Spinal cord (tissue), 10 donors: ENCODE data around the gene TIAM1. TPM values are rescaled to one million over a fixed set of nuclear protein-coding genes. Genes with fewer than 3 reads are reported as not detected.

Source experiments
- DNase-seq, 6 donors: peaks; one replicate each; pipeline versions ENCODE4 v3.0.0 to v3.0.0-alpha.2; 2013 to 2015; ENCODE audit warnings: low spot score in 6 of 6, low read depth in 4 of 6
- H3K27ac ChIP-seq: one replicate; pipeline ENCODE4 v1.5.1; 2013; ENCODE audit warnings: low read depth, low read length, control low read depth
- H3K27me3 ChIP-seq: one replicate; pipeline ENCODE4 v1.6.1; 2013; ENCODE audit warnings: low read length; ENCODE audit not compliant: control insufficient read depth, insufficient read depth
- H3K36me3 ChIP-seq: one replicate; pipeline ENCODE4 v1.6.1; 2013; ENCODE audit warnings: low read length; ENCODE audit not compliant: control insufficient read depth, insufficient read depth
- H3K4me1 ChIP-seq: one replicate; pipeline ENCODE4 v1.6.1; 2013; ENCODE audit warnings: low read length; ENCODE audit not compliant: control insufficient read depth, insufficient read depth
- H3K4me3 ChIP-seq: one replicate; pipeline ENCODE4 v1.5.1; 2013; ENCODE audit warnings: low read depth, low read length, control low read depth
- H3K9me3 ChIP-seq: one replicate; pipeline ENCODE4 v1.6.1; 2013; ENCODE audit warnings: low read length; ENCODE audit not compliant: control insufficient read depth, insufficient read depth
- WGBS: methylation state at CpG from one replicate; pipeline ENCODE4 v1.1.5; 2013; ENCODE audit warnings: missing lambda C conversion rate; ENCODE audit not compliant: insufficient coverage; 5-methylcytosine and 5-hydroxymethylcytosine counted together
- long read RNA-seq, 4 donors: transcript quantifications; one replicate each; lab custom pipeline, GENCODE V29; 2026
- polyA plus RNA-seq, 2 donors: library from polyadenylated mRNA; unstranded; fragments of 120-200 nt; gene quantifications; one replicate each; pipeline ENCODE4 v1.2.1, GENCODE V29; 2013; ENCODE audit not compliant: insufficient read length in 2 of 2
- total RNA-seq, 2 donors: library from RNA; depleted of rRNA in 1 of 2; stranded (reverse); fragments of 120-200 nt in 1 of 2; fragments of >200 nt in 1 of 2; gene quantifications; one replicate each; pipeline versions ENCODE4 v1.2.3 to v1.2.4, GENCODE V29; 2013 to 2014
- donor health status: healthy.

Gene TIAM1, protein sequence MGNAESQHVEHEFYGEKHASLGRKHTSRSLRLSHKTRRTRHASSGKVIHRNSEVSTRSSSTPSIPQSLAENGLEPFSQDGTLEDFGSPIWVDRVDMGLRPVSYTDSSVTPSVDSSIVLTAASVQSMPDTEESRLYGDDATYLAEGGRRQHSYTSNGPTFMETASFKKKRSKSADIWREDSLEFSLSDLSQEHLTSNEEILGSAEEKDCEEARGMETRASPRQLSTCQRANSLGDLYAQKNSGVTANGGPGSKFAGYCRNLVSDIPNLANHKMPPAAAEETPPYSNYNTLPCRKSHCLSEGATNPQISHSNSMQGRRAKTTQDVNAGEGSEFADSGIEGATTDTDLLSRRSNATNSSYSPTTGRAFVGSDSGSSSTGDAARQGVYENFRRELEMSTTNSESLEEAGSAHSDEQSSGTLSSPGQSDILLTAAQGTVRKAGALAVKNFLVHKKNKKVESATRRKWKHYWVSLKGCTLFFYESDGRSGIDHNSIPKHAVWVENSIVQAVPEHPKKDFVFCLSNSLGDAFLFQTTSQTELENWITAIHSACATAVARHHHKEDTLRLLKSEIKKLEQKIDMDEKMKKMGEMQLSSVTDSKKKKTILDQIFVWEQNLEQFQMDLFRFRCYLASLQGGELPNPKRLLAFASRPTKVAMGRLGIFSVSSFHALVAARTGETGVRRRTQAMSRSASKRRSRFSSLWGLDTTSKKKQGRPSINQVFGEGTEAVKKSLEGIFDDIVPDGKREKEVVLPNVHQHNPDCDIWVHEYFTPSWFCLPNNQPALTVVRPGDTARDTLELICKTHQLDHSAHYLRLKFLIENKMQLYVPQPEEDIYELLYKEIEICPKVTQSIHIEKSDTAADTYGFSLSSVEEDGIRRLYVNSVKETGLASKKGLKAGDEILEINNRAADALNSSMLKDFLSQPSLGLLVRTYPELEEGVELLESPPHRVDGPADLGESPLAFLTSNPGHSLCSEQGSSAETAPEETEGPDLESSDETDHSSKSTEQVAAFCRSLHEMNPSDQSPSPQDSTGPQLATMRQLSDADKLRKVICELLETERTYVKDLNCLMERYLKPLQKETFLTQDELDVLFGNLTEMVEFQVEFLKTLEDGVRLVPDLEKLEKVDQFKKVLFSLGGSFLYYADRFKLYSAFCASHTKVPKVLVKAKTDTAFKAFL (N-terminal part only)
- total RNA-seq, result 10 to 100 TPM; 34.8 to 41.8 TPM
- polyA plus RNA-seq, result 10 to 100 TPM; 33.5 to 36.0 TPM
- long read RNA-seq, donor 1, full-length matches to known transcripts, result 1 of 1 reads
- long read RNA-seq, donor 1, partial matches to known transcripts, result 0 of 1 reads
- long read RNA-seq, donor 1, other reads (novel, unspliced or antisense), result 0 of 1 reads
- long read RNA-seq, donor 2, full-length matches to known transcripts, result 1 of 1 reads
- long read RNA-seq, donor 2, partial matches to known transcripts, result 0 of 1 reads
- long read RNA-seq, donor 2, other reads (novel, unspliced or antisense), result 0 of 1 reads
- long read RNA-seq, donor 3, partial matches to known transcripts, result 15 of 15 reads
- long read RNA-seq, donor 3, other reads (novel, unspliced or antisense), result 0 of 15 reads
- long read RNA-seq, donor 4, partial matches to known transcripts, result 0 of 1 reads
- long read RNA-seq, donor 4, other reads (novel, unspliced or antisense), result 0 of 1 reads

- under 1% methylated on average over 40 of the region's 49 CpGs for WGBS
- Histone ChIP-seq H3K4me1 (peaks cover 15% of the 10 kb centered on the region), H3K27me3 (peaks cover 25% of the 10 kb centered on the region), H3K27ac (peak within 1 kb of the TSS; percentile 30), H3K36me3 (no peaks in the 10 kb centered on the region), H3K9me3 (no peaks in the 10 kb centered on the region), H3K4me3 (peak within 1 kb of the TSS; percentile 63)
- DNase-seq, result peak in 4 of 6 donors; percentile 20 to 75 (median 51)
These were observed at the start of gene TIAM1 for GRCh38 chr21:31343680-31344480. TIAM1 (minus strand) TSS chr21:31344261; CDS start chr21:31266972, 77,289 bp downstream.

- peaks cover 6% of the 10 kb centered on the region for H3K4me1 ChIP-seq
- H3K36me3 ChIP-seq, result no peaks in the 10 kb centered on the region
- H3K9me3 ChIP-seq, result no peaks in the 10 kb centered on the region
- 89% methylated on average over 20 of the region's 20 CpGs for WGBS
- H3K27me3 ChIP-seq, result no peaks in the 10 kb centered on the region
- no peak overlapping the region for H3K27ac ChIP-seq
- H3K4me3 ChIP-seq, result no peak overlapping the region
- DNase-seq, result no peak
These were observed 43.6 kb upstream of the TIAM1 start for GRCh38 chr21:31387560-31388186.

DNA sequence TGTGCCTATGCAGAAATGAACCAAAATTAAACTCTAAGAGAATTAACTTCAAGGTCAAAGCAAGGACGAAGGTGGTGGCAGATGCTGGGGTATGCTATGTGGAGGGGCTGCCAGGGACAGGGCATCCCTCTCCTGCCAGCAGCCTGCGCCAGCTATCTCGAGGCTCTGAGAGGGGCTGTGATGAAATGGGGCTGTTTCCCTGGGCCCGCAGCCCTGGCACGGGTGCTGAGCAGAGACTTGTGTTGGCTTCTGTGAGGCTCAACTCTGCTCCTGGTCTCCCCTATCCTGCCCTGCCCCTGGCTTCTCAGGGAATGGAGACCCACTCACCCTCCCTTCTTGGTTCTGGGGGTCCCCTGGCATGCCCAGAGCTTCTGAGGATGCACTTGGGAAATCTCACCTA is 41.9 kb upstream of the TIAM1 start:
- H3K9me3 ChIP-seq, result no peaks in the 10 kb centered on the region
- H3K27me3 ChIP-seq, result no peaks in the 10 kb centered on the region
- H3K4me1 ChIP-seq, result peaks cover 6% of the 10 kb centered on the region
- WGBS, result 73% methylated on average over 5 of the region's 5 CpGs
- DNase-seq, result no peak
- no peak overlapping the region for H3K4me3 ChIP-seq
- no peak overlapping the region for H3K27ac ChIP-seq
- H3K36me3 ChIP-seq, result no peaks in the 10 kb centered on the region

DNA sequence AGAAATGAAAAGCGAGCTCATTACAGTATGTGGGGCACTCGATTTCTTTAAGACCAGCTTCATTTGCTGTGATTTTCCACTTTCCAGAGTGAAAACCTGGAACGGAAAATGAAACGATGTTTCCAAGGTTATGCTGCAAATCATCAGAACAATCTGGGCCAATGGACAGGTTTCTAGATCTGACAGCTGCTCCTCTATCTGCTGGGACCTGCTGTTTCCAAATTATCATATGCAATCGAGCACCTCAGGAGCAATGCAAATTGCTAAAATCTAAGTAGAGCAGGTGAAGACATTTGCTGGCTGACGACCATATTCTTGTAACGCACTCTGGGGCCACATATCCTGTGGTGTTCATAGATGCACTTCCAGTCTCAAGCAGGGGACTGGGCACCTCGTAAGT is 39.7 kb upstream of the TIAM1 start:
- peaks cover 6% of the 10 kb centered on the region for H3K4me1 ChIP-seq
- H3K4me3 ChIP-seq, result no peak overlapping the region
- peak in 1 of 6 donors; percentile 26 for DNase-seq
- WGBS, result 86% methylated on average over 7 of the region's 8 CpGs
- H3K36me3 ChIP-seq, result no peaks in the 10 kb centered on the region
- H3K9me3 ChIP-seq, result no peaks in the 10 kb centered on the region
- H3K27me3 ChIP-seq, result no peaks in the 10 kb centered on the region
- no peak overlapping the region for H3K27ac ChIP-seq

DNA sequence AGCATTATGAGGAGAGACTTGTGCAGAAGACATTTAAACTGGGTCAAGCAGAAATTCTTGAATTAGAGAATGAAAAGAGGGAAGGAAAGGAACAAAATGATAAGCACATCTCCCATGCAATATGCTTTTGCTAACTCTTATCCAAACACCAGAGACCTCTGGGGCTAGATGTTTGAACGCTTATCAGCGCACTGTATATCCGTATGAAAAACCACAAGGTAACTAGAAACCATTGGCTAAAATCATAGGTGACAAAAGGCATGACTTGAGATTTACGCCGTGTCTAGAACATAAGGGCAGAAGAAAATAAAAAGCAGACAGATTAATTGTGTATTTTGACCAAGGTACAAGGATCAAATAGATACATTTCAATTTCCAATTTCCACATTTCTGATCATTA is 38.0 kb upstream of the TIAM1 start:
- Histone ChIP-seq H3K27ac (no peak overlapping the region), H3K9me3 (no peaks in the 10 kb centered on the region), H3K4me1 (peaks cover 6% of the 10 kb centered on the region), H3K36me3 (no peaks in the 10 kb centered on the region), H3K27me3 (no peaks in the 10 kb centered on the region), H3K4me3 (no peak overlapping the region)
- WGBS, result 96% methylated on average over 3 of the region's 5 CpGs
- no peak for DNase-seq

DNA sequence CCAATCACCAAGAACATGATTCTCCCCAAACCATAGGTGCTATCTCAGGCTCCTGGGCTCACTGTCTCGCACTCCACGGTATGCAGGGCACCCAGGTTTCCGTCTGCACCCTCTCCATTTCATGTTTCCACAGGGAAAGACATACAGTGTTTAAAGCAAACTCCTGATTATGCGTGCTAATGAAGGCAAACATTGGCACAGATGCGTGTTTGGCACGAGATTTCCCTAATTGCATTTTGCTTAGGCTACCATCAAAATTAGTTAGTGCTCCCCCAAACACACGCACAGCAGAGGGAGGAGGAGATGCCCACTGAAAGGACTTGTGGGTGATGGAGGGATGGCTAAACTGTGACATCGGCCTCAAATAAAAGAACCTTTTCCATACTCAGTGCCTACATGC is 32.2 kb upstream of the TIAM1 start:
- H3K4me1 ChIP-seq, result peaks cover 6% of the 10 kb centered on the region
- H3K27me3 ChIP-seq, result no peaks in the 10 kb centered on the region
- no peaks in the 10 kb centered on the region for H3K36me3 ChIP-seq
- no peaks in the 10 kb centered on the region for H3K9me3 ChIP-seq
- no peak overlapping the region for H3K4me3 ChIP-seq
- no peak overlapping the region for H3K27ac ChIP-seq
- WGBS, result 89% methylated on average over 4 of the region's 8 CpGs
- DNase-seq, result peak in 2 of 6 donors; percentile 43 to 72

- Histone ChIP-seq H3K36me3 (no peaks in the 10 kb centered on the region), H3K27ac (no peak overlapping the region), H3K4me1 (peaks cover 10% of the 10 kb centered on the region), H3K27me3 (no peaks in the 10 kb centered on the region), H3K9me3 (no peaks in the 10 kb centered on the region), H3K4me3 (no peak overlapping the region)
- DNase-seq, result no peak
- 89% methylated on average over 1 of the region's 4 CpGs for WGBS
These were observed 30.3 kb upstream of the TIAM1 start for GRCh38 chr21:31374395-31374794.

DNA sequence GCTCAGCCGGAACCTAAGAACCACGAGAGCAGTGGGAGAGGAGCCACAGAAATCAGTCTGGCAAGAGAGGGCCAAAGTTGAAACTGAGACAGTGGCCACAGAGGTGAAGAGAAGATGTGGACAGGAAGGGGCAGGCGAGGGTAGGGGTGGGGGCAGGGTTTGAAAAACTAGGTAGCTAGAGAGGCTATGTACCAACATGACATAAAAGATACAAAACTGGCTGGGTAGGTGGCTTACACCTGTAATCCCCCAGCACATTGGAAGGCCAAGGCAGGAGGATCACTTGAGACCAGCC is 28.4 kb upstream of the TIAM1 start:
- Histone ChIP-seq H3K27ac (no peak overlapping the region), H3K9me3 (no peaks in the 10 kb centered on the region), H3K4me1 (peaks cover 10% of the 10 kb centered on the region), H3K27me3 (no peaks in the 10 kb centered on the region), H3K4me3 (no peak overlapping the region), H3K36me3 (no peaks in the 10 kb centered on the region)
- no peak for DNase-seq
- whole genome bisulfite sequencing, result 93% methylated on average over 3 of the region's 3 CpGs
